HepG2 (cell line): ENCODE measurements around the gene KRT15. TPM values are rescaled to one million over a fixed set of nuclear protein-coding genes. Genes with fewer than 3 reads are reported as not detected.

Source experiments
- ATAC-seq: fragments of 200-7000 bp; cut with Tn5 transposase; 3 replicates; pipeline ENCODE4 v1.9.1; 2020; ENCODE audit warnings: mild to moderate bottlenecking, moderate library complexity
- BruUV-seq: library from RNA; stranded (reverse); fragments of 400-500 nt; replicated peaks from 2 replicates; lab custom pipeline; 2021; lab: Mats Ljungman, UMichigan
- CTCF ChIA-PET: fragments of 300-600 bp; formaldehyde crosslinking; extraction: SDS; loops from one replicate; lab custom pipeline; 2021; ENCODE audit warnings: low total read pairs, inconsistent platforms, low intra/inter-chr PET ratio; lab: Yijun Ruan, JAX
- POLR2A ChIA-PET: fragments of 350-600 bp; sonication (Branson Sonifier 250); formaldehyde crosslinking; loops from one replicate; lab custom pipeline; 2020; ENCODE audit warnings: antibody characterized with exemption, inconsistent platforms; lab: Yijun Ruan, JAX
- DNase-seq: peaks from one replicate; pipeline ENCODE4 v3.0.0-alpha.2; 2015; ENCODE audit warnings: low spot score
- FAIRE-seq: peaks from 3 replicates; lab custom pipeline; 2011; peaks lifted over from hg19 to GRCh38; lab: Jason Lieb, UNC
- H2AFZ ChIP-seq: one replicate; pipeline ENCODE4 v1.6.1; 2011; ENCODE audit warnings: low read length, inconsistent platforms
- H3K27ac ChIP-seq: fragments of 300-600 bp; 3 replicates; pipeline ENCODE4 v1.8.0; 2011; ENCODE audit warnings: mixed run types, mild to moderate bottlenecking, mixed read lengths, low read length, inconsistent platforms; ENCODE audit not compliant: insufficient read depth; ENCODE audit errors: extremely low read length
- H3K27me3 ChIP-seq, 2 experiments: fragments of 200-600 bp in 1 of 2; 2 replicates in 1 of 2; 3 replicates in 1 of 2; pipeline versions ENCODE4 v1.6.0 to v1.8.0; 2011; ENCODE audit warnings: low read length in 2 of 2, mild to moderate bottlenecking in 2 of 2, moderate library complexity in 2 of 2, inconsistent platforms in 1 of 2; ENCODE audit not compliant: insufficient read depth in 2 of 2, control insufficient read depth in 1 of 2
- H3K36me3 ChIP-seq, 2 experiments: fragments of 200-600 bp in 1 of 2; replicated peaks in 1 of 2; 2 replicates in 1 of 2; 3 replicates in 1 of 2; pipeline versions ENCODE4 v1.5.1 to v1.8.0; 2011; ENCODE audit warnings: low read length in 2 of 2, inconsistent platforms in 1 of 2; ENCODE audit not compliant: insufficient read depth in 2 of 2, control insufficient read depth in 1 of 2
- H3K4me1 ChIP-seq: 2 replicates; pipeline ENCODE4 v1.5.1; 2012; ENCODE audit warnings: low read length, inconsistent platforms; ENCODE audit not compliant: insufficient read depth
- H3K4me2 ChIP-seq: 2 replicates; pipeline ENCODE4 v1.6.0; 2011; ENCODE audit warnings: low read depth, low read length, inconsistent platforms
- H3K4me3 ChIP-seq, 3 experiments: fragments of 200-600 bp in 1 of 3; sonication (generic), shearing (Covaris generic) in 1 of 3; replicated peaks in 1 of 3; 2 replicates each; pipeline ENCODE4 v1.5.1; 2011 to 2016; ENCODE audit warnings: low read length in 3 of 3, inconsistent platforms in 2 of 3, low read depth in 2 of 3, mild to moderate bottlenecking in 2 of 3, control low read depth in 1 of 3, mixed read lengths in 1 of 3; ENCODE audit not compliant: insufficient read depth in 1 of 3
- H3K79me2 ChIP-seq: one replicate; pipeline ENCODE4 v1.6.1; 2011; ENCODE audit warnings: low read length, inconsistent platforms; ENCODE audit not compliant: insufficient read depth
- H3K9ac ChIP-seq: 2 replicates; pipeline ENCODE4 v1.6.0; 2011; ENCODE audit warnings: mild to moderate bottlenecking, low read depth, low read length, inconsistent platforms; ENCODE audit not compliant: insufficient read depth
- H3K9me3 ChIP-seq: 2 replicates; pipeline ENCODE4 v1.5.1; 2012; ENCODE audit warnings: mild to moderate bottlenecking, low read length
- H4K20me1 ChIP-seq: 2 replicates; pipeline ENCODE4 v1.6.0; 2011; ENCODE audit warnings: inconsistent platforms, mild to moderate bottlenecking, low read length, moderate library complexity; ENCODE audit not compliant: insufficient read depth
- FOXK2 ChIP-seq: fragments of 450-650 bp; IDR thresholded peaks from 2 replicates; pipeline ENCODE4 v1.6.1; 2016
- MXD1 ChIP-seq: sonication (generic); formaldehyde crosslinking; IDR thresholded peaks from 2 replicates; pipeline ENCODE4 v1.4.0; 2020; ENCODE audit warnings: mild to moderate bottlenecking, missing genetic modification reagents
- ONECUT2 ChIP-seq: sonication (generic); formaldehyde crosslinking; IDR thresholded peaks from 2 replicates; pipeline ENCODE4 v1.4.0; 2020; ENCODE audit warnings: missing genetic modification reagents
- PITX1 ChIP-seq: sonication (generic); formaldehyde crosslinking; IDR thresholded peaks from 2 replicates; pipeline ENCODE4 v1.5.1; 2020; ENCODE audit warnings: mild to moderate bottlenecking, missing genetic modification reagents
- RARG ChIP-seq: sonication (generic); formaldehyde crosslinking; IDR thresholded peaks from 2 replicates; pipeline ENCODE4 v1.4.0; 2020; ENCODE audit warnings: low read depth, mild to moderate bottlenecking, missing genetic modification reagents
- SKI ChIP-seq: fragments of 450-650 bp; IDR thresholded peaks from one replicate; pipeline ENCODE4 v1.6.1; 2018; ENCODE audit warnings: mild to moderate bottlenecking; ENCODE audit not compliant: partially characterized antibody
- TP53 ChIP-seq: sonication (generic); formaldehyde crosslinking; conservative IDR thresholded peaks from 2 replicates; pipeline ENCODE4 v1.4.0; 2020; ENCODE audit warnings: missing genetic modification reagents
- U2AF2 ChIP-seq: fragments of 200-400 bp; formaldehyde crosslinking; IDR thresholded peaks from 2 replicates; pipeline ENCODE4 v1.6.1; 2017; ENCODE audit warnings: low read depth, mild to moderate bottlenecking, low read length
- ZBTB25 ChIP-seq: IDR thresholded peaks from 2 replicates; pipeline ENCODE4 v1.6.1; 2018; ENCODE audit warnings: missing genetic modification reagents
- ZNF17 ChIP-seq: sonication (generic); formaldehyde crosslinking; IDR thresholded peaks from 2 replicates; pipeline ENCODE4 v1.5.0; 2020; ENCODE audit warnings: mild to moderate bottlenecking, missing genetic modification reagents
- ZNF484 ChIP-seq: sonication (generic); formaldehyde crosslinking; IDR thresholded peaks from 2 replicates; pipeline ENCODE4 v1.5.1; 2020; ENCODE audit warnings: mild to moderate bottlenecking, low read depth, missing genetic modification reagents, borderline replicate concordance
- ZNF724P ChIP-seq: sonication (generic); formaldehyde crosslinking; IDR thresholded peaks from 2 replicates; pipeline ENCODE4 v1.8.0; 2022; ENCODE audit warnings: missing genetic modification reagents, borderline replicate concordance
- WGBS: methylation state at CpG from one replicate; pipeline ENCODE4 v1.1.6; 2017; ENCODE audit warnings: low lambda C conversion rate; 5-methylcytosine and 5-hydroxymethylcytosine counted together
- in situ Hi-C: cut with HindIII; loops from 2 replicates; pipeline ENCODE4 v1.10.0; 2017; ENCODE audit warnings: low pct_unique_long_range_greater_than_20kb; ENCODE audit not compliant: extremely low pct_ligation_motif_present
- intact Hi-C: fragments of 100-400 bp; cut with micrococcal nuclease; formaldehyde crosslinking; loops from one replicate; pipeline ENCODE4 v1.10.0; 2022; ENCODE audit not compliant: unreplicated experiment
- polyA plus RNA-seq, 8 experiments: library from polyadenylated mRNA; depleted of rRNA in 3 of 8; stranded (reverse) in 7 of 8; unstranded in 1 of 8; fragments of >200 nt; fragmentation: Illumina TruSeq in 4 of 8; extraction: Trizol in 4 of 8; gene quantifications; 2 replicates each; pipeline versions ENCODE4 v1.2.1 to v1.2.3, GENCODE V29; 2011 to 2016; ENCODE audit warnings: low read depth in 4 of 8, missing spikeins in 1 of 8, mixed read lengths in 1 of 8; ENCODE audit not compliant: insufficient read depth in 1 of 8
- total RNA-seq, 5 experiments: library from RNA; depleted of rRNA; stranded (reverse); fragments of >200 nt; fragmentation: Illumina TruSeq; extraction: Trizol; gene quantifications; 2 replicates each; pipeline ENCODE4 v1.2.3, GENCODE V29; 2016; ENCODE audit warnings: low read depth in 1 of 5
- TF ChIP-seq, protein P1 (sequence below): IDR thresholded peaks from 2 replicates; pipeline ENCODE4 v1.6.1; 2018; ENCODE audit warnings: missing genetic modification reagents, mild to moderate bottlenecking, missing compliant biosample characterization

KRT15 gene
- total and polyA plus RNA-seq, 2 of the 13 experiments (the other 11 are each of a cell fraction or from before 2014, with no cell fraction given), result 0.46 to 0.63 TPM

GRCh38 chr17:41505007-41505808 is 13.5 kb downstream of the KRT15 start, which contains the start of gene KRT13:
Gene KRT13 (minus strand): TSS chr17:41505612. CDS start chr17:41505550, 62 bp downstream.
- no peak for TF ChIP-seq ONECUT2 (CRISPR knock-in tag)
- TF ChIP-seq ZNF484 (CRISPR knock-in tag), result no peak
- no peak for TF ChIP-seq RARG (CRISPR knock-in tag)
- TF ChIP-seq U2AF2, result no peak
- TF ChIP-seq, protein P1, sequence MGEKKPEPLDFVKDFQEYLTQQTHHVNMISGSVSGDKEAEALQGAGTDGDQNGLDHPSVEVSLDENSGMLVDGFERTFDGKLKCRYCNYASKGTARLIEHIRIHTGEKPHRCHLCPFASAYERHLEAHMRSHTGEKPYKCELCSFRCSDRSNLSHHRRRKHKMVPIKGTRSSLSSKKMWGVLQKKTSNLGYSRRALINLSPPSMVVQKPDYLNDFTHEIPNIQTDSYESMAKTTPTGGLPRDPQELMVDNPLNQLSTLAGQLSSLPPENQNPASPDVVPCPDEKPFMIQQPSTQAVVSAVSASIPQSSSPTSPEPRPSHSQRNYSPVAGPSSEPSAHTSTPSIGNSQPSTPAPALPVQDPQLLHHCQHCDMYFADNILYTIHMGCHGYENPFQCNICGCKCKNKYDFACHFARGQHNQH, result no peak
- no peak for TF ChIP-seq PITX1 (CRISPR knock-in tag)
- no peak for TF ChIP-seq ZBTB25 (CRISPR knock-in tag)
- TF ChIP-seq MXD1 (CRISPR knock-in tag), result no peak
- TF ChIP-seq FOXK2, result no peak
- TF ChIP-seq SKI, result no peak
- no peak for TF ChIP-seq ZNF17 (CRISPR knock-in tag)
- no peak for TF ChIP-seq ZNF724P
- TF ChIP-seq TP53 (CRISPR knock-in tag), result no peak
- ATAC-seq (no peak), FAIRE-seq (no peak), DNase-seq (no peak)
- intact Hi-C loops, result no loop called here
- peaks cover 10% of the 10 kb centered on the region for H3K4me1 ChIP-seq
- peaks cover 12 to 72% of the 10 kb centered on the region in 2 experiments for H3K27me3 ChIP-seq
- no TSS peak for BruUV-seq
- POLR2A ChIA-PET, result interaction anchor here (1.2 kb wide), 1 partner anchor 184 kb away, joined by 3 read pairs; the partner anchor contains the start of gene EIF1
- no peaks in the 10 kb centered on the region for H3K36me3 ChIP-seq
- CTCF ChIA-PET, result no interaction called here
- no peak within 1 kb of the TSS for H3K4me3 ChIP-seq
- H3K27ac ChIP-seq, result no peak within 1 kb of the TSS
- H3K79me2 ChIP-seq, result no peaks in the 10 kb centered on the region
- H4K20me1 ChIP-seq, result no peaks in the 10 kb centered on the region
- H2AFZ ChIP-seq, result no peak within 1 kb of the TSS
- 44% methylated on average over 7 of the region's 17 CpGs for WGBS
- no peaks in the 10 kb centered on the region for H3K9me3 ChIP-seq
- in situ Hi-C loops, result no loop called here
- H3K9ac ChIP-seq, result no peak within 1 kb of the TSS
- H3K4me2 ChIP-seq, result no peak within 1 kb of the TSS
